Right lobe of liver (tissue), 4 donors: ENCODE measurements around the gene COL17A1.

Experiments used
- POLR2A ChIP-seq: fragments of 450-650 bp; IDR thresholded peaks from one replicate; pipeline ENCODE4 v1.6.1; 2017; ENCODE audit warnings: antibody characterized with exemption, mild to moderate bottlenecking
- TF ChIP-seq, protein P1 (sequence below), 4 donors: fragments of 200-600 bp in 3 of 4; fragments of 450-650 bp in 1 of 4; IDR thresholded peaks; one replicate each; pipeline versions ENCODE4 v1.5.1 to v1.8.0; 2016 to 2022; ENCODE audit warnings: antibody characterized with exemption in 4 of 4, mild to moderate bottlenecking in 2 of 4
- donor health status: DM: no; HTN: no; CAD: no.
- donor health status: DM: no; HTN: no; CAD: no.
- donor health status: DM: no; HTN: yes; CAD: no.

GRCh38 chr10:104092749-104093148 is 7.1 kb upstream of the COL17A1 start:
- no peak for TF ChIP-seq POLR2A
- TF ChIP-seq, protein P1, sequence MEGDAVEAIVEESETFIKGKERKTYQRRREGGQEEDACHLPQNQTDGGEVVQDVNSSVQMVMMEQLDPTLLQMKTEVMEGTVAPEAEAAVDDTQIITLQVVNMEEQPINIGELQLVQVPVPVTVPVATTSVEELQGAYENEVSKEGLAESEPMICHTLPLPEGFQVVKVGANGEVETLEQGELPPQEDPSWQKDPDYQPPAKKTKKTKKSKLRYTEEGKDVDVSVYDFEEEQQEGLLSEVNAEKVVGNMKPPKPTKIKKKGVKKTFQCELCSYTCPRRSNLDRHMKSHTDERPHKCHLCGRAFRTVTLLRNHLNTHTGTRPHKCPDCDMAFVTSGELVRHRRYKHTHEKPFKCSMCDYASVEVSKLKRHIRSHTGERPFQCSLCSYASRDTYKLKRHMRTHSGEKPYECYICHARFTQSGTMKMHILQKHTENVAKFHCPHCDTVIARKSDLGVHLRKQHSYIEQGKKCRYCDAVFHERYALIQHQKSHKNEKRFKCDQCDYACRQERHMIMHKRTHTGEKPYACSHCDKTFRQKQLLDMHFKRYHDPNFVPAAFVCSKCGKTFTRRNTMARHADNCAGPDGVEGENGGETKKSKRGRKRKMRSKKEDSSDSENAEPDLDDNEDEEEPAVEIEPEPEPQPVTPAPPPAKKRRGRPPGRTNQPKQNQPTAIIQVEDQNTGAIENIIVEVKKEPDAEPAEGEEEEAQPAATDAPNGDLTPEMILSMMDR (IDR thresholded peaks at IDR 0.05): no peak
